ENCODE results near the gene PTPRN2.
"Not testable (repeated sequence)": the region's sequence is repeated elsewhere in the genome, so short reads cannot be mapped to it uniquely, and the experiment has no call there.

Gene PTPRN2

GRCh38 chr7:157674715-157675426, 912.8 kb downstream of the PTPRN2 start:
- no peak for DNase-seq

- DNase-seq = no peak
These were observed 913.5 kb downstream of the PTPRN2 start for GRCh38 chr7:157674027-157674714.

- DNase-seq = no peak
These were observed 914.0 kb downstream of the PTPRN2 start for GRCh38 chr7:157673573-157673972.

DNA sequence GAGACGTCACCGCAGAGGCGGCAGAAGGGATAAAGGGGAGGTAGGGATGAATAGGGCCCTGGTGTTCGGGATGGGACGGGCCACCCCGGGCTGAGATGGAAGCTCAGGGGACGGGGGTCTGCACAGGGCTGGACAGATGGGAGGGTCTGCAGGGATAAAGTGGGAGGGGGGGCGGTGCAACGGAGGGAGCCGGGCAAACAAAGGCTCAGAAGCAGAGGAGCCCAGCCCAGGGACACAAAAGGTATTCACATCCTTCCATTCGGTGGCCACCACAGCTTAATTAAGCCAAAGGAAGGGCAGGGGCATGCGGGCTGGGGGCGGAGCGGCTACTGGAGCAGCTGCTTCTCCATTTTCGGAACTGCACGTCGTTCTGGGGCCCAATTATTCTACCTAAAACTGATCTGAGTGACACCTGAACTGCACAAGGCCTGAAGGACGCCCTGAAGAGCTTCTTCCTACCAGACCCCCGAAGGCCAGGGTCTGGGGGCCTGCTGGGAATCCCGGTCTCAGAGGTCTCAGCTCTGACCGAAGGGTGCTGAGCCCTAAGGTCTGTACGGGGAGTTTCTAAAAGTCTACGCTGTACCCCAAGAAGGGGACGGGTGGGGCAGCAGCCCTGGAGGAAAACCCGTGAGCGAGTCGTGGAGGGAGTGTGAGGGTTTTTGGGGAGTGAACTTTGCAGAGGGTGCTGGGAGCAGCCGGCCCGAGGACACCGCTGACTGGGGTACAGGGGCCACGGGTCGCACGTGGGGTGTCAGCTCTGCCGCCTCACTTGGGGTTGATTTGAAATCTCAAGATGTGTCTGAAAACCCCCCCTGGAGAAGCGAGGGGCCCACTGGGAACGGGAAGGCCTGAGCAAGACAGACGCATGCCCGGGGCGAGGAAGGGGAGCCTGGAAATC, 916.0 kb downstream of the PTPRN2 start:
- no peak for DNase-seq

DNA sequence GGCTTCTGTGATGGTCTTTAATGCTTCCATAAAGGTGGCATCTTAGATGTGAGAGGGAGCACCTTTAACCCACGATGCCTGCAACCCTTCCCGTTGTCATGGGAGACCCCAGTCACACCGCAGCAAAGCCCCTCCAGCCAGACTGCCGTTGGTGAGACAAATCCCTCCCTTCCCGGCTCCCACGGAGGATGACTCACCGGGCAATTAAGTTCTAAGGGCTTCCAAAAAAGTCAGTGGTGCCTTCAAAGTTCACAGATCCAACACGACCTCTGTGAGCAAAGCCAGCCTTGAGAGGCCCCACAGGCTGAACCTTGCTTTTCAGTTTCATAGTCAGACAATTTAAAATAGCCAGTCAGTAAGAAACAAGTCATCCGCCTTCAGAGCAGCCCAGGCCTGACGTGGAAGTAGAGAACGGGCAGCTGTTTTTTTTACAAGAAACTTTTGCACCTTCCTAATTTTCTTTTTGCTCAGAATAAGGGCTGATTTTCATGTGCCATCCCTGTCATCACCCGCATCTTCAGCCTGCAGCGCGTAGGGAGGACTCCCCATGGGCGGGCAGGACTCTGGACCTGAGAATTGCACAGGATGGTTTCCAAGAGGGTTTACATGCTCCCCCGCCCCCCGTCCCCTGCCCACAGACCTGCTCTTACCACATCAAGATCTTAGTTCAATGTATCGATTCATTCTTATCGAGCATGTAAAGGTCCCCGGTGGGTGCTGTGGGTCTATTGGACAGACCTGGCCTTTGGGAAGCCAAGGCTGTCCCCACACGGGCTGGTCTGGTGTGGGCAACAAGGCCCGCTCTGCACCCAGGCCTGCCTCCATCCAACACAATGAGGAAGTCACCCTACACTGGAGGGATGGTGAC, 916.9 kb downstream of the PTPRN2 start:
- no peak for DNase-seq

GRCh38 chr7:157669768-157670351, 917.8 kb downstream of the PTPRN2 start:
- DNase-seq = no peak

DNA sequence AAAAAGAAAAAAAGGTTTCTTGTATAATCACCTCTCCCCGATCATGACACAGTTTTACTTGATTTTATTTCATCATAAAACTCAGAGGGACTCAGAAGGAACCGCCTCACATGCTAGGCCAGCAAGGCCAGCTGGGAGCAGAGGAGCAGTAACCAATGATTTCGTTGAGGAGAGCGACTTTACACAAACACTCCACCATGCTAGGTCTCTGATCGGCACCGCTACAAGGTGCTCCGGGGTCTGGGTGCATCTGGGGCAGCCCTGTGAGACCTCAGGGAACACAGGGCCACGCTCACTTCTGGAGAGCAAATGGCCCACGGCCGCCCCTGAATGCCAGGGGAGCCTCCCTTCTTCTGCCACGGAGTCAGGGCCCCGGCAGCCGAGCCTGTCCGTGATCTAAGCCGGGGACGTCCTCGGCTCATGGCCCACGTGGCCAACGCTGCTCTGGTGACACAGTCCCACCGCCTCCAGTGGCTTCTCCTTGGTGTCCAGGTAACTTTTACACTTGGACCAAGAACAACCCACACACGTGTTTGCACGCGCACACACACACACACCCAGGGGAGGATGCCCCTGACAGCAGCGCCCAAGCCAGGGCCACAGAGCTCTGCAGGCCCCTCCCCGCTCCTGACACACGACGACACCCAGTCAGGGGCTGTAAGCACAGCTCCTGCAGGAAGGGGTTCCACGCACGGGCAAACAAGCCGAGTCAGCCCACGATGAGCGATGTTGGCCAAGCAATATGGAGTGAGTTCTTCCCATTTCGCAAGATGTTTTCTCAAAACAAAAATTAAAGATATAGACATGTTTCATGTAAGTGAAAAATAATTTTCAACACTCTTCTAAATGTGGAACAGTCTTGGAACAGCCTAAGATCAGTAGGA, 918.5 kb downstream of the PTPRN2 start:
- DNase-seq = no peak

DNA sequence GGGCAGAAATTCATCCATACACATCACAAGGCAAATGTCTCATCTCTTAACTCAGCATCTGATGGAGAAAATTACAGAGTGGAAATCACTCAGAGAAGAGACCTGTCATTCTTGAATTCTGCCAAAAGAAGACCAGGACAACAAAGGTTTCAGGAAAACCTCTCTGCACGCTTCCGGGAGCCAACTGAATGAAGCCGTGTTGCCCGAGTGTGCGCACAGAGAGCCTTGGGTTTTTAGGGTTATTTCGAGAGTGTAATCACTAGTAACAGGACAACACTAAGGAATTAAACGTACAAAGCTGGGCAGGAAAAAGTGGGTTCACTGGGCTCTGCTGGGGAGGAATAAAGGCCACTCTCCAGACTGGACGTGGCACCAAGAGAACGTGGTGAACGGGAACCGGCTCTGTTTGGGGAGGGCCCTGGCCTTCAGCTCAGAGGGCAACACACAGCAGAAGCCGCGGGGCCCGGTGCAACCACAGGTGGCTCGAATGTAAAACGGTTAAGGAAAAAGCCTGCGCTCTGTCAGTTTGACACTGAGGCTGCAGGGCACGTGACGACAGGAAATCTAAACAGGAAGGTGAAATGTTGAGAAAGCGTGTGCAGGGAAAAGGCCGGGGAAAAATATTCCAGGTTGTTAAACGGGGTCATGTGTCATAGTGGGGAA, 919.3 kb downstream of the PTPRN2 start:
- DNase-seq = no peak

DNA sequence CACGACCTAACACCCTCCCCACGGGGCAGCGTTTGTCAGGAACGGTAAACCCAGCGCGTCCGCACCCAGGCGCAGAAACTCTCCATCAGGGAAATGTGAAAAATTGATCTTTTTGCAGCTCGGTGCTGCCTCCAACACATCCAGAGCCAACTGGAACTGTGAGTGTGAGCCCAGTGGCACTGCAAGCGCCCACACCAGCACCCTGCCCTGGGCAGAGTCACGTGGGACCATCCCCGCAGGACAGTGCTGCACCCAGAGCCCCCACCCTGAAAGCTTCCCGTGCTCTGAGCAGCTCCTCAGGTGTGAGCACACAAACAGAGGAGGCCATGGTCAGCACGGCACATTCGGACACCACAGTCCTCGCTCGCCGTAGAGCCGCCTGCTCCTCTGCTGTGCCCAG, 919.9 kb downstream of the PTPRN2 start:
- DNase-seq = no peak

DNA sequence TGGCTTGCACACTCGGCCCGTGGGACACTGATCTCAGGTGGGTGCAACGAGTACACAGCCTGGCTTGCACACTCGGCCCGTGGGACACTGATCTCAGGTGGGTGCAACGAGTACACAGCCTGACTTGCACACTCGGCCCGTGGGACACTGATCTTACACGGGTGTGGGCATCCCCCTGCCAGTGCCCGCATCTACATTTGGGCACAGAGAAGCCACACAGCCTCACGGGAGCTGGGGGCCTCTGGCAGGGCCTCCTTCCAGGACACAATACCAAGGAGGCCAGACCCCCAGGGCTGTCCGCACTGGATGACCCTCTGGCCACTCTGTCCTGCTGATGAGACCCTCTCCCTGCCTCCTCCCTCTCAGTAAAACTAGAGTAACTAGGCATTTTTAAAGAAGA, 920.4 kb downstream of the PTPRN2 start:
- DNase-seq = no peak

DNA sequence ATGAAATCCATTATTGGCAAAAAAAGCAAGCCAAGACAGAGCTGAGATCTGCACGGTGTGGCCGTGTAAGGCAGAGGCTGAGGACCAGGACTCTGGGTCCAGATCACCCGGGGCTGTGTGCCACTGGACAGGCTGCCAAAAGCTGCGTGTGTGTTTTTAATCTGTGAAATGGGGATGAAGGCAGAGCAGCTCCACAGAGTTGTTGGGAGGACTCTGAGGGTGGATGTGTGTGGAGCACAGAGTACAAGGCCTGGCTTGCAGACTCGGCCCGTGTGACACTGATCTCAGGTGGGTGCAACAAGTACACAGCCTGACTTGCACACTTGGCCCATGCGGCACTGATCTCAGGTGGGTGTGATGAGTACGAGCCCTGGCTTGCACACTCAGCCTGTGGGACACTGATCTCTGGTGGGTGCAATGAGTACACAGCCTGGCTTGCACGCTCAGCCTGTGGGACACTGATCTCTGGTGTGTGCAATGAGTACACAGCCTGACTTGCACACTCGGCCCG, 921.0 kb downstream of the PTPRN2 start:
- DNase-seq = no peak

GRCh38 chr7:157665634-157665988, 922.0 kb downstream of the PTPRN2 start:
- not testable (repeated sequence) for DNase-seq

DNA sequence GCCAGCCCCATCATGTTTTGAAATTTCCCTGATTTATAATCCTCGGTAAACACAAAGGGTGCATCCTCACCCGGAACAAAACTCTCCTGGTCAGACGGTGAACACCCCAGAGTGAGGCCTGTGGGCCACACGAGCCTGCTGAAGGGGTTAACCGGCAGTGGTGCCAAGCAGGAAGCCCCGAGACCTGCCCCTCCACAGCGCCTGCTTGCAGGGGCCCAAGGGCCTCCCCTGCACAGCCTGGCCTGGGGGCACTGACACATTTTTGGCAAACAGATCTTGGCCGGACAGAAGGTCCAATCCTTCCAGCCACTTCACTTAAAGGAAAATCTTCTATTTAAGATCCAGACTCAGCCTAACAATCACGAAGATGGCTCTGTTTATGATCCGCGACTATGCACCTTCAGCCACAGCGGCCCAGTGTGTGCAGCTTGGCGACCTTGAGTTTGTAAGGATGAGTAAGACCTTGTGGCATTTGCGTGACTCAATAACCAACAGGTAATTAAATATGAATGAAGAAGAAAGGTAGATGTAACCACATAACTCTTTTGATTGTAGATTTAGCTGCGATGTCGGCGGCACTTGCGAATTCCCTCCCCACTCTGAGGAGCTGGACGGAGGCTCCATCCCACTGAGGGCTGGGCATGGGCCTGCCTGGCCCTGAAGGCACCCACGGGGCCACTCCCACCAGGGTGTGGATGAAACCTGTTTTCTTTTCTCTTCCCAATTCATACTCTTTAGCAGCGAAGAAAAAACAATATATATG, 922.6 kb downstream of the PTPRN2 start:
- DNase-seq = no peak

- DNase-seq = no peak
These were observed 923.6 kb downstream of the PTPRN2 start for GRCh38 chr7:157664034-157664433.

- DNase-seq = no peak
These were observed 924.5 kb downstream of the PTPRN2 start for GRCh38 chr7:157662981-157663716.

GRCh38 chr7:157662110-157662791, 925.4 kb downstream of the PTPRN2 start:
- DNase-seq = no peak

- no peak for DNase-seq
These were observed 926.0 kb downstream of the PTPRN2 start for GRCh38 chr7:157661611-157661975.

- DNase-seq = no peak
These were observed 926.5 kb downstream of the PTPRN2 start for GRCh38 chr7:157660971-157661610.
